Activated CD8-positive, alpha-beta T cell treated with anti-CD3 and anti-CD28 coated beads, Interleukin-2, amount 10 ng/mL, durations not matched to agents 7 days and 5 days (primary cell): ENCODE data around the gene NFU1. TPM values are rescaled to one million over a fixed set of nuclear protein-coding genes. Genes with fewer than 3 reads are reported as not detected.

ENCODE experiments used
- ATAC-seq: fragments of 150-1000 bp; cut with Tn5 transposase; one replicate; pipeline ENCODE4 v1.10.0; 2021; ENCODE audit warnings: moderate library complexity
- CTCF ChIA-PET: fragments of 350-600 bp; sonication (Branson Sonifier 250); formaldehyde crosslinking; loops from one replicate; lab custom pipeline; 2021; ENCODE audit warnings: antibody characterized with exemption; lab: Charles Lee
- POLR2A ChIA-PET: fragments of 350-600 bp; sonication (Branson Sonifier 250); formaldehyde crosslinking; loops from one replicate; lab custom pipeline; 2021; ENCODE audit warnings: antibody characterized with exemption; lab: Charles Lee
- DNase-seq: peaks from one replicate; pipeline ENCODE4 v3.0.0-alpha.2; 2020
- H3K27ac Mint-ChIP-seq: one replicate; pipeline ENCODE4 v1.8.0; 2021; ENCODE audit warnings: mild to moderate bottlenecking, mixed read lengths
- H3K27me3 Mint-ChIP-seq: one replicate; pipeline ENCODE4 v1.8.0; 2021; ENCODE audit warnings: low read depth, mixed read lengths
- H3K36me3 Mint-ChIP-seq: one replicate; pipeline ENCODE4 v1.8.0; 2021; ENCODE audit warnings: low read depth, mixed read lengths
- H3K4me1 Mint-ChIP-seq: one replicate; pipeline ENCODE4 v1.8.0; 2021; ENCODE audit warnings: low read depth, mixed read lengths
- H3K4me3 Mint-ChIP-seq: one replicate; pipeline ENCODE4 v1.8.0; 2021; ENCODE audit warnings: mild to moderate bottlenecking, mixed read lengths
- H3K9me3 Mint-ChIP-seq: one replicate; pipeline ENCODE4 v1.8.0; 2022; ENCODE audit warnings: mixed read lengths; ENCODE audit not compliant: insufficient read depth
- total RNA-seq, 2 experiments: library from RNA; stranded (reverse); gene quantifications; one replicate each; pipeline ENCODE4 v1.2.3, GENCODE V29; 2021

Gene NFU1
- total RNA-seq, 2 experiments from 2014 or later, result 27.8 to 30.4 TPM

DNA sequence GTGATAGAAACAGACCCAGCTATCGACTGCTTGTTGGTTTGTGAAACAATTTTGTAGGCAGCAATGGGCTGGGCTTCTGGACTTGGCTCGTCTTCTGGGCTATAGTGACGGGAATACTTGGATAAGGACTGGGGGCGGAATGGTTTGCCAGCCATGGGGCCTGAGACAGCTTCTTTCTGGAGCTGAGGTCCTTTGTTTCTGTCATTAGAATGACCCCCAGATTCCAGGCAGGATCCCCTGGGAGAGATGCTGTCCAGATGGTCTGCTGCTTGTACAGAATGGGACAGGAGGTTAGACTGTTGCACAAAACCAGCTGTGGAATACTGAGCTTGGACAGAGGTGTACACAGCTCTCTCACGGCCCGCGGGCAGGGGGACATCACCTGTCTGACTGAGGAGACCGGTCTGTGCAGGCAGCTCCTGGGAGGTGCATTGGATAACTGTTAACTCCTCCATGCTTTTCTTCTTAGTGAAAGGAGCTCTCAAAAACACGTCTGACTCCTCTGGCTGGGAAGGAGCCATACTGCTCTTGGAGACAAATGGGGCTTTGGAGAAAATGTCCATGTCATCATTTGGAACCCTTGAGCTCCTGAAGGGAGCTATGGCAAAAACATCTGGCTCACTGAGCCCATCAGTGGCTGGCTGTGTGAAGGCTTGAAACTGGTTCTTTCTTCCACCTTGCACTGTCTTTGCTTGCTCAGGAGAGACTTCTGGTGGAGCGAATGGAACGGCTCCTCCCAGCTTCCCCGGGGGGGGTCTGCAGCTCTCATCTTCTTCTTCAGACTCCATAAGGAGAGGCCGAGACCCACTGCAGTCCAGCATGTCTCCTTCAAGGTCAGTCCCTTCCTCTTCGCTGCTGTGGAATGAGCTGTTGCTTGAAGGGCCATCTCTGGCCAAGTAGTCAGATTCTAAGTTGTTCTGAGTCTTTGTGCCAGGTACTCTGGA, 28.6 kb upstream of the NFU1 start:
- Mint-ChIP-seq H3K4me1 (peaks cover 3% of the 10 kb centered on the region), H3K9me3 (no peaks in the 10 kb centered on the region), H3K27ac (no peak overlapping the region), H3K36me3 (peaks cover 52% of the 10 kb centered on the region), H3K4me3 (no peak overlapping the region), H3K27me3 (no peaks in the 10 kb centered on the region)
- no peak for DNase-seq
- ChIA-PET CTCF (interaction anchor here (1.3 kb wide), 1 partner anchor 29 kb away, joined by 4 read pairs; the partner anchor contains the start of gene NFU1), POLR2A (interaction anchor here (0.6 kb wide), 1 partner anchor 35 kb away, joined by 3 read pairs; no protein-coding TSS in a partner anchor)
- no peak for ATAC-seq

- no peaks in the 10 kb centered on the region for H3K9me3 Mint-ChIP-seq
- H3K36me3 Mint-ChIP-seq, result peaks cover 48% of the 10 kb centered on the region
- H3K27me3 Mint-ChIP-seq, result no peaks in the 10 kb centered on the region
- H3K4me1 Mint-ChIP-seq, result peaks cover 3% of the 10 kb centered on the region
- POLR2A ChIA-PET, result no interaction called here
- CTCF ChIA-PET, result no interaction called here
- no peak overlapping the region for H3K27ac Mint-ChIP-seq
- H3K4me3 Mint-ChIP-seq, result no peak overlapping the region
- ATAC-seq (no peak), DNase-seq (no peak)
These were observed 27.3 kb upstream of the NFU1 start for GRCh38 chr2:69464575-69464974.

- Mint-ChIP-seq H3K27ac (no peak overlapping the region), H3K4me1 (peaks cover 3% of the 10 kb centered on the region), H3K4me3 (no peak overlapping the region), H3K27me3 (no peaks in the 10 kb centered on the region), H3K36me3 (peaks cover 41% of the 10 kb centered on the region), H3K9me3 (no peaks in the 10 kb centered on the region)
- POLR2A ChIA-PET, result no interaction called here
- CTCF ChIA-PET, result interaction anchor here (1.4 kb wide), 1 partner anchor 103 kb away, joined by 5 read pairs; no protein-coding TSS in a partner anchor
- ATAC-seq, result no peak
- no peak for DNase-seq
These were observed 25.5 kb upstream of the NFU1 start for GRCh38 chr2:69462780-69463179.

DNA sequence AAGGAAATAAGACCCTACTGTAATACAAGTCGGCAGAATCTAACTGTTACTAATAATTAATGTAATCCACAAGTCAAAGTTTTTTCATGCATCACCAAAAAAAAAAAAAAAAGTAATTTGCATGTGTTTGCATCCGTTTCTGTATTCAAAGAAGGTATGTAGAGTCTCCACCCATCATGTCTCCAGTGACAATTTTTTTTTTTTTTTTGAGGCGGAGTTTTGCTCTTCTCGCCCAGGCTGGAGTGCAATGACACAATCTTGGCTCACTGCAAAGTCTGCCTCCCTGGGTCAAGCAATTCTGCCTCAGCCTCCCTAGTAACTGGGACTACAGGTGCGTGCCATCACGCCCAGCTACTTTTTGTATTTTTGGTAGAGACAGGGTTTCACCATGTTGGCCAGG, 24.2 kb upstream of the NFU1 start:
- H3K36me3 Mint-ChIP-seq, result peaks cover 38% of the 10 kb centered on the region
- H3K27ac Mint-ChIP-seq, result no peak overlapping the region
- DNase-seq (no peak), ATAC-seq (no peak)
- CTCF ChIA-PET, result no interaction called here
- POLR2A ChIA-PET, result no interaction called here
- no peaks in the 10 kb centered on the region for H3K27me3 Mint-ChIP-seq
- H3K9me3 Mint-ChIP-seq, result no peaks in the 10 kb centered on the region
- H3K4me1 Mint-ChIP-seq, result no peaks in the 10 kb centered on the region
- no peak overlapping the region for H3K4me3 Mint-ChIP-seq

GRCh38 chr2:69459936-69460335, 22.7 kb upstream of the NFU1 start:
- POLR2A ChIA-PET, result interaction anchor here (0.6 to 1.0 kb wide), 2 partner anchors 40 to 137 kb away, joined by 3 read pairs; no protein-coding TSS in a partner anchor
- H3K27me3 Mint-ChIP-seq, result no peaks in the 10 kb centered on the region
- H3K4me3 Mint-ChIP-seq, result no peak overlapping the region
- H3K4me1 Mint-ChIP-seq, result no peaks in the 10 kb centered on the region
- DNase-seq (no peak), ATAC-seq (no peak)
- no peaks in the 10 kb centered on the region for H3K9me3 Mint-ChIP-seq
- no peak overlapping the region for H3K27ac Mint-ChIP-seq
- CTCF ChIA-PET, result interaction anchor here (0.6 to 2.0 kb wide), 2 partner anchors 23 to 123 kb away, joined by 3 to 7 read pairs; partner anchors contain the start of gene NFU1
- H3K36me3 Mint-ChIP-seq, result peaks cover 24% of the 10 kb centered on the region

- H3K27me3 Mint-ChIP-seq, result no peaks in the 10 kb centered on the region
- ATAC-seq, result no peak
These were observed 19.8 kb upstream of the NFU1 start for GRCh38 chr2:69456950-69457445.

GRCh38 chr2:69456154-69456553, 18.9 kb upstream of the NFU1 start:
- no peak for ATAC-seq

More at GRCh38 chr2:69456950-69457445, 19.8 kb upstream of the NFU1 start:
- CTCF ChIA-PET, result interaction anchor here (1.3 kb wide), 1 partner anchor 19 kb away, joined by 4 read pairs; the partner anchor contains the start of gene NFU1
- no peak overlapping the region for H3K4me3 Mint-ChIP-seq
- peaks cover 6% of the 10 kb centered on the region for H3K4me1 Mint-ChIP-seq
- no peak for DNase-seq
- peaks cover 8% of the 10 kb centered on the region for H3K36me3 Mint-ChIP-seq
- no peaks in the 10 kb centered on the region for H3K9me3 Mint-ChIP-seq
- no peak overlapping the region for H3K27ac Mint-ChIP-seq
- POLR2A ChIA-PET, result interaction anchor here (1.3 kb wide), 1 partner anchor 20 kb away, joined by 4 read pairs; the partner anchor contains the start of gene NFU1

DNA sequence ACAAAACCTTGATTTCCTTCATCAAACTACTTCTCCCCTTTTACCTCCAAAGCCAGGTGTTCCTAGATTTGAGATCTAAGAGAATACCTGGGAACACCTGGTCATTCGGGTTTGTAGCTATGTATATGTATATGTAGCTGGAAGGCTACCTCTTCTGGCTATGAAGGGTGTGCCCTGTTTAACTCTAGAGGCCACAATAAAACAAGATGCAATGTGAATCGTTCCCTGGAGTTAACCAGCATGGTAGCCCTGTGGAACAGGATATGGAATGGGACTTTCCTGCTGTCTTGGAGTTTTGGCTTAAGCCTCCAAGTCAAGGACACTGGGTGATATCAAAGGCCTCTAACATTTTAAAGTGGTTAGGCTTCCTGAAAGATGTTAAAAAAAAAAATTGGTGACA, 17.7 kb upstream of the NFU1 start:
- DNase-seq (no peak), ATAC-seq (no peak)
- no peak overlapping the region for H3K27ac Mint-ChIP-seq
- H3K9me3 Mint-ChIP-seq, result no peaks in the 10 kb centered on the region
- H3K36me3 Mint-ChIP-seq, result peaks cover 1% of the 10 kb centered on the region
- peaks cover 6% of the 10 kb centered on the region for H3K4me1 Mint-ChIP-seq
- POLR2A ChIA-PET, result interaction anchor here (0.6 kb wide), 1 partner anchor 250 kb away, joined by 3 read pairs; no protein-coding TSS in a partner anchor
- CTCF ChIA-PET, result interaction anchor here (2.3 kb wide), 1 partner anchor 18 kb away, joined by 9 read pairs; the partner anchor contains the start of gene NFU1
- H3K4me3 Mint-ChIP-seq, result no peak overlapping the region
- H3K27me3 Mint-ChIP-seq, result no peaks in the 10 kb centered on the region

More at GRCh38 chr2:69456154-69456553, 18.9 kb upstream of the NFU1 start:
- DNase-seq, result no peak
- Mint-ChIP-seq H3K4me3 (no peak overlapping the region), H3K36me3 (peaks cover 4% of the 10 kb centered on the region), H3K4me1 (peaks cover 6% of the 10 kb centered on the region), H3K27ac (no peak overlapping the region), H3K9me3 (no peaks in the 10 kb centered on the region), H3K27me3 (no peaks in the 10 kb centered on the region)
- POLR2A ChIA-PET, result no interaction called here
- CTCF ChIA-PET, result no interaction called here

GRCh38 chr2:69453475-69454129, 16.4 kb upstream of the NFU1 start:
- Mint-ChIP-seq H3K36me3 (no peaks in the 10 kb centered on the region), H3K4me1 (peaks cover 6% of the 10 kb centered on the region), H3K9me3 (no peaks in the 10 kb centered on the region), H3K27me3 (no peaks in the 10 kb centered on the region), H3K4me3 (no peak overlapping the region), H3K27ac (no peak overlapping the region)
- DNase-seq, result no peak
- ChIA-PET CTCF (interaction anchor here (0.8 to 2.3 kb wide), 2 partner anchors 16 to 18 kb away, joined by 3 to 9 read pairs; partner anchors contain the start of gene NFU1), POLR2A (interaction anchor here (0.8 kb wide), 1 partner anchor 16 kb away, joined by 4 read pairs; the partner anchor contains the start of gene NFU1)
- peak; percentile 26 for ATAC-seq

- Mint-ChIP-seq H3K27ac (no peak overlapping the region), H3K27me3 (no peaks in the 10 kb centered on the region), H3K9me3 (no peaks in the 10 kb centered on the region), H3K4me3 (no peak overlapping the region), H3K4me1 (peaks cover 6% of the 10 kb centered on the region), H3K36me3 (no peaks in the 10 kb centered on the region)
- DNase-seq (no peak), ATAC-seq (no peak)
- CTCF ChIA-PET, result interaction anchor here (2.3 kb wide), 1 partner anchor 15 kb away, joined by 9 read pairs; the partner anchor contains the start of gene NFU1
- POLR2A ChIA-PET, result no interaction called here
These were observed 15.5 kb upstream of the NFU1 start for GRCh38 chr2:69452687-69453086.

DNA sequence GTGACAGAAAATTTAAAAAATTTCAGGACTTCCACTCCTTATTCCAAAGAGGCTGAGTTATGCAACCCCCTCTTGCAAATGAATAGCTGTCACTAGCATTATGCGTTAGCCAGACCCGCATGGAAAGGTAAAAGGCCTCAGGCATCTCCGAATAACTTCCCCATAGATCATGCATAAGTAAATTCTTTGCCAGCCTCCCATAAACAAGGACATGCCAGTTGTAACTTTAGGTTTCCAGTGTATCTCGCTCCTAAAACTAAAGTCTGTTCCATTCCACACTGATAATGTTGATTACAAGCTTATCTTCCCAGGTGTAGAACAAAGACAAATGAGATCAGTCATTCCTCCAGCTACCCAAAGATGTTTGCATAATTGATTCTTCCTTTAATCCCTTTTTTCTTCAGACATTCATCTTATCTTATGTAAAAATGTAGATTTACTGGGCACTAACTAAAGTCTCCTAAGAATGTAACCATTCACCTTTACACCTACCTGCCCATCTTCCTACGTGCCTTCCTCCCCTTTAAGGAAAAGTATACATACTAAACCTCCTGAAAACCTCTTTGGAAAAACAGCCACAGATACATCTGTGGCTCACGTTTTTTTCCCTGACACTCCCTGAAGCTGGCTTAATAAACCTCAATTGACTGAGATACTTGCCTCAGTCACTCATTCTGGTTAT, 13.6 kb upstream of the NFU1 start:
- Mint-ChIP-seq H3K36me3 (no peaks in the 10 kb centered on the region), H3K9me3 (no peaks in the 10 kb centered on the region), H3K4me3 (no peak overlapping the region), H3K4me1 (peaks cover 6% of the 10 kb centered on the region), H3K27me3 (no peaks in the 10 kb centered on the region), H3K27ac (no peak overlapping the region)
- ATAC-seq (no peak), DNase-seq (no peak)
- ChIA-PET CTCF (interaction anchor here (1.0 kb wide), 1 partner anchor 75 kb away, joined by 3 read pairs; no protein-coding TSS in a partner anchor), POLR2A (no interaction called here)
